NCI-H1930 (cell line): Measurements from ENCODE around the gene HINT3.
"Not testable (repeated sequence)": the region's sequence is repeated elsewhere in the genome, so short reads cannot be mapped to it uniquely, and the experiment has no call there.

Source experiments
- DNase-seq, 2 experiments: peaks; one replicate each; lab custom pipeline; 2025; lab: John Stamatoyannopoulos, UW

The HINT3 gene

DNA sequence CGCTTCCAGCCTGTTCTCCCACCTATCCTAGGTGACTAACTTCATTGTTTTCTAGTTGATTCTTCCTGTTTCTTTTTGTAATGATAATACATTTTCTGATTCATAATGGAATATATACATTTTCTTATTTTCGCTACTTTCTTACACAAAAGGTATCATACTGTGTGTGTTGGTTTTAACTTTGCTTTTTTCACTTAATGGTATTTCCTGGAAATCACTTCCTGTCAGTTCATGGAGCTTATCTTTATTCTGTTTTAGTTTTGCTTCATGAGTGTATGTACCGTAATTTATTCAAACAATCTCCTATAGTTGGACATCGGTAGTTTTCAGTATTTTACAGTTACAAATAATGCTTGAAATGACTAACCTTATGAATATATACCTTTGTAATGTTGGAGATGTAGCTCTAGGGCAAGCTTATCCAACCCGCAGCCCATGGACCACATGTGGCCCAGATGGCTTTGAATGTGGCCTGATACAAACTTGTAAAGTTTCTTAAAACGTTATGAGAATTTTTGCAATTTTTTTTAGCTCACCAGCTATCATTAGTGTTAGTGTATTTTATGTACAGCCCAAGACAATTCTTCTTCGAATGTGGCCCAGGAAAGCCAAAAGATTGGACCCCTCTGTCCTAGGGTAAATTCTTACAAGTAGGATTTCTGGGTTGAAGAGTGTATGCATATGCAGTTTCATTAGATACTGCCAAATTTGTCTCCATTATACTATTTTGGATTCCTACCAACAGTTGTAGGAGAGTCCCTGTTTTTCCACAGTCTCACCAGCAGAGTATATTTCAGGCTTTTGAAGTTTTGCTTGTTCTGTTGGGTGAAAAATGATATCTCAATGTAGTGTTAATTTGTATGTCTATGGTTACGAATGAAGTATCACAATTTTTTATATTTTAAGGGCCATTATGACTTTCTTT, 46.4 kb downstream of the HINT3 start:
- no peak for DNase-seq

GRCh38 chr6:126007800-126008199, 51.2 kb downstream of the HINT3 start:
- DNase-seq = no peak

- DNase-seq = no peak
Measured at GRCh38 chr6:126010040-126010439, 53.5 kb downstream of the HINT3 start.

DNA sequence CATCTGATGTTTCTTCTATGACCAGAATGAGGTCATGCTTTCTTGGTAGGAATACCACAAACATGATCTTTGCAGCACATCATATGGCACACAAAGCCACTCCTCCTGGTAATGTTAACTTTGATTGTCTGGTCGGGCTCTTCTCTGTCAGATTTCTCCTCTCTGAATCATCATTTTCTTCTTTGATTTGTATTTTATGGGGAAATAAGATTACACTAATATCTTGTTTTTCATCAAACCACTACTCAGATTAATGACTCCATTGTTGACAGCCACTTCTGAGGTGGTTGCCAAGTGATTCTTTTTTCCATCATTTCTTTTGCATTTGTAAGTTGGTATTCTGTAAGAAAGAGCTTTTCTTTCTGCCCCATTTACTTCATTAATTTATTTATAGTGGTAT, 59.3 kb downstream of the HINT3 start:
- DNase-seq = no peak

DNA sequence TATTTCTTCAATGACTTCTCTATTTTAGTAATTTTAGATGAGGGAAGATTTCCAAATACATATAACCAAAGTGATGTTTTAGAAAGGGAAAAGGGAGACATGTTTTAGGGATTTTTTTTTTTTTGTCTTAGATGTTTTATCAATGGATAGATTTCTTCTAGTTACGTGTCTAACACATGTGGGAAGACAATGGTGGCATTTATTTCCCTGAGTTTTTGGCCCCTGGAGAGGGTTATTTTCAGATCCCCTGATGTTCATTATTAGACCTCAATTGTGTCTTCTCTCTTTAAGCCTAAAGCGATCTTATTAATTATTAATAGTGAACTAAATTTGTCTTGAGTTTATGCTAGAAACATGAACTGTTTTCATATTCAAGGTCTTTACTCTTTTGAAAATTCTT, 60.0 kb downstream of the HINT3 start:
- no peak for DNase-seq

DNA sequence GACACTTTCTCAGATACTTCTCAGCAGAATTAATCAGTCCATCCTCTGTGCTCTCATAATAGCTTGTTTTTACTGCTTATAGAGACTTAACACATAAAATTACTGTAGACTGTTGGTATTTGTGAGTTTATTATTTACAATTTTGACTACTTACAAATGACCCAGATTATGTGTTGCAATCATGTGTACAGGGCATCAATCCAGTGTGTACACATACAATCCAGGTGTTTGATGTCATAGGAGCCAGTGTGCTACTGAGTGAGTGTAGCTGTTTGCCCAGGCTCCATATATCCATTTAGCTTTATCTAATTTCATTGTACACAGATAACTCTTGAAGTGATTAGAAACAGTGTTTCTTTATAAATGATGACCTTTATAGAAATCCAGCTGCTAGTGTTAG, 61.1 kb downstream of the HINT3 start:
- no peak for DNase-seq

DNA sequence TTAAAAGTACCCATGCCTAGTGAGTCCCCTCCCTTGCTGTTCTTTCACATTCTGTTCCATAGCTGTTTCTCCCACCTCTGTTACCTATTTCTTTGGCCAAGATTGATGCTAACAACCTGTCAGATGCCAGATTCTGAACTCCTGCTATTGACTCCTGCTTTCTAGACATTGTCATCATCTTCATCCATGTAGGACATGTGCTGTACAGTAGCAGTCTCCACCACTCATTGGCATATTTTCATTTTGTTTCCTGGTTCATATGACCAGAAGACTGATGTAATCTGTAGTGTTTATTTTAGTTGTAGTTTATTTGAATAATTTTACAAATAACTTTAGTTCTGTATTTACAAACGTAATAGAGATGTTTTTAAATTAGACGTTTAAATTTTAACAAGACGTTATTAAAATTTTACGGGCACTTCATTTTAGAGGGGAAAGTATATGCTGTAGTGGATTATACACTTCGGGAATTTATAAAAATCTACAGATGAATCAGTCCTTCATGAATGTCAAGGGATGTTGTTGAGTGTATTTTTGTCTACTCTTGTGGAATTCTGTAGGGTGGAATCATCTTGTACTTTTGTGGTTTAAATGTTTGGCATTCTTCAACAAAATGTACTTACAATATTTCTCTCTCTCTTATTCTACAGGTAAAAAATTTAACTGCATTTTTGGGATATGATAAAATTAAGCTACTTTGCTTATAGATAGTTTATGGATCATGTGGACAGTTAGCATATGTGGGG, 63.9 kb downstream of the HINT3 start:
- DNase-seq = no peak

DNA sequence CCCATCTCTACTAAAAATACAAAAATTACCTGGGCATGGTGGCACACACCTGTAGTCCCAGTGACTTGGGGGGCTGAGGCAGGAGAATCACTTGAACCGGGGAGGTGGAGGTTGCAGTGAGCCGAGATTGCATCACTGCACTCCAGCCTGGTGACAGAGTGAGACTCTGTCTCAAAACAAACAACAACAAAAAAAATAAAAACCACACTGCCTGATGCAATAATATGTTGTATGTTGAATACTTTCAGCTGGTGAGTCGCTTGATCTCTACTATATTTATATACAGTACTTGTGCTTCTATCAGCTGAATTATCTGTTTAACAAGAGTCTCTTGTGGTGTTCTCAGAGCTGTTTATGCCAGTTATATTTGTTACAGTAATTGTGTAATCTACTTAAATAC, 66.9 kb downstream of the HINT3 start:
- DNase-seq = not testable (repeated sequence)

DNA sequence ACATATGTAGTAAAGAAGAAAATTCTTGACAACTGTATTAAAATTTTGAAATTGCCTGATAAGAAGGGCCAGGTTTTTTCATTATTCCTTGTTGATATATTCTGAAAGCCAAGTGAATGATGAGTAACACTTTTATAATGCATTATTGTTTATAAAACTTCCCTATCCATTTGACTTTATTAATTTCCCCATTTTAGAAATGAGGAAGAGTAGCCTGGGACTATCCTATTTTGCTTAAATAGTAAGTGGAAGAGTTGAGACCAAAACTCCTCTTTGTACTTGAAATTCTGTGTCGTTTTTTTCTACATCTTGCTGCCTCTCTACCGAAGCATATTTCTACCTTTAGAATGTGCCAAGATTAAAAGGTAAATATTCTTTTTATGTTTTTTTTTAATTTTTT, 69.4 kb downstream of the HINT3 start:
- no peak for DNase-seq

GRCh38 chr6:126027601-126028000, 71.0 kb downstream of the HINT3 start:
- DNase-seq = no peak
